ENCODE results near the gene RNU5B-1.

RNU5B-1 gene

GRCh38 chr15:65289261-65289854, 15.1 kb upstream of the RNU5B-1 start:
- DNase-seq: no peak

GRCh38 chr15:65290228-65290627, 14.2 kb upstream of the RNU5B-1 start:
- DNase-seq: no peak

GRCh38 chr15:65292938-65293518, 11.4 kb upstream of the RNU5B-1 start:
- DNase-seq: no peak

- DNase-seq: no peak
Measured at GRCh38 chr15:65298731-65299130, 5.7 kb upstream of the RNU5B-1 start.

- DNase-seq: no peak
Measured at GRCh38 chr15:65300924-65301441, 3.5 kb upstream of the RNU5B-1 start.

- no peak for DNase-seq
Measured at GRCh38 chr15:65302061-65302460, 2.4 kb upstream of the RNU5B-1 start.

GRCh38 chr15:65303687-65304380, 643 bp upstream of the RNU5B-1 start:
- DNase-seq: no peak

GRCh38 chr15:65305150-65305758, 777 bp downstream of the RNU5B-1 start:
- no peak for DNase-seq

- DNase-seq: no peak
Measured at GRCh38 chr15:65305776-65306175, 1.3 kb downstream of the RNU5B-1 start.

GRCh38 chr15:65306551-65306950, 2.1 kb downstream of the RNU5B-1 start:
- DNase-seq: no peak

- no peak for DNase-seq
Measured at GRCh38 chr15:65307978-65308377, 3.5 kb downstream of the RNU5B-1 start.

- no peak for DNase-seq
Measured at GRCh38 chr15:65309882-65310418, 5.5 kb downstream of the RNU5B-1 start.

- DNase-seq: no peak
Measured at GRCh38 chr15:65310431-65311137, 6.1 kb downstream of the RNU5B-1 start.

- DNase-seq: no peak
Measured at GRCh38 chr15:65311760-65312159, 7.3 kb downstream of the RNU5B-1 start.

- DNase-seq: no peak
Measured at GRCh38 chr15:65312400-65312916, 8.0 kb downstream of the RNU5B-1 start.

- DNase-seq: no peak
Measured at GRCh38 chr15:65318870-65319356, 14.4 kb downstream of the RNU5B-1 start.

GRCh38 chr15:65323071-65323511, 18.6 kb downstream of the RNU5B-1 start:
- DNase-seq: no peak

- DNase-seq: no peak
Measured at GRCh38 chr15:65326117-65326526, 21.6 kb downstream of the RNU5B-1 start.

- DNase-seq: no peak
Measured at GRCh38 chr15:65326818-65327217, 22.3 kb downstream of the RNU5B-1 start.

- no peak for DNase-seq
Measured at GRCh38 chr15:65327651-65328393, 23.3 kb downstream of the RNU5B-1 start.

GRCh38 chr15:65328506-65329287, 24.2 kb downstream of the RNU5B-1 start:
- DNase-seq: no peak
